ENCODE measurements around the gene CCDC86. TPM values are rescaled to one million over a fixed set of nuclear protein-coding genes. Genes with fewer than 3 reads are reported as not detected.

CCDC86 gene
- total RNA-seq, 1 donor from 2014 or later: 22.8 TPM

GRCh38 chr11:60849641-60850520, 8.0 kb downstream of the CCDC86 start:
- H3K9me3 Mint-ChIP-seq (ENCODE audit: low read depth): no peaks in the 10 kb centered on the region
- H3K4me1 Mint-ChIP-seq (ENCODE audit: low read depth): peaks cover 5% of the 10 kb centered on the region
- H3K27ac Mint-ChIP-seq: no peak overlapping the region
- no peak for TF ChIP-seq CTCF (IDR thresholded peaks at IDR 0.05; ENCODE audit: unreplicated experiment)
- DNase-seq (ENCODE audit: low spot score, unreplicated experiment): no peak
- H3K4me3 Mint-ChIP-seq (ENCODE audit: low read depth): no peak overlapping the region
- no peaks in the 10 kb centered on the region for H3K27me3 Mint-ChIP-seq
- peaks cover 8% of the 10 kb centered on the region for H3K36me3 Mint-ChIP-seq (ENCODE audit: insufficient read depth)

DNA sequence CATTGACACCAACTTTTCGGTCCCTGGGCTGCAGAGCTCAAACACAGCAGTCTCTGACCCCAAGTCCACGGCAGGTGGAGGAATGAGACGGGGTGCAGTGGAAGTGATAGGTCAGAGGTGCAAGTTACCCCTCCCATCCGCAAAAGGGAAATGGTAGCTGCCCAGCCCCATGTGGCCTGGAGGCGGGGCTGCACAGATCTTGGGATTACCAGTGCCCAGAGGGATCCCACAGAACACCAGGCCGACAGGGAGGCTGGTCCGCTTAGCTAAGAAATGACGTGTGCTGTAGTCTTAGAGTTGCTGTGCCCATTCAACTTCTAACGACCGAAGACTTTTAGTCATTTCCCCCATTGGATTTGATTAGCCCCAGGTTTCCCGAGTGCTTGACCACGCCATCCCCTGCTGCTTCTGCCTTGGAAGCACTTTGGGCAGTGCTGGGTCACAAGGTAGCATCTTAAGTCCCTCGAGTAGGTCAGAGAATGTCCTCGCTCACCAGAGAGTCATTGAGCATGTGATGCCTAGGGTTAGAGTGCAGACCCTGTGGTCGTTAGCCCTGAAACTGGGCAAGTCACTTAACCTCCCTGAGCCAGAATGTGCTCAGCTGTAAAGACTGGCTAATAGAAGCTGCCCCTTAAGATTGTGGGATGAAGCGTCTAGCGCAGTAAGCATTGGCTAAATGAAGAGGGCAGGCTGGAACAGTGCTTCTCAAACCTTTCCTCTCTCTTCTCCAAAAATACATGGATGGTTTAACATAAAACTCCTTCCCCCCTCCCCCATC, 9.6 kb downstream of the CCDC86 start:
- peaks cover 10% of the 10 kb centered on the region for H3K4me1 Mint-ChIP-seq (ENCODE audit: low read depth)
- no peak overlapping the region for H3K27ac Mint-ChIP-seq

DNA sequence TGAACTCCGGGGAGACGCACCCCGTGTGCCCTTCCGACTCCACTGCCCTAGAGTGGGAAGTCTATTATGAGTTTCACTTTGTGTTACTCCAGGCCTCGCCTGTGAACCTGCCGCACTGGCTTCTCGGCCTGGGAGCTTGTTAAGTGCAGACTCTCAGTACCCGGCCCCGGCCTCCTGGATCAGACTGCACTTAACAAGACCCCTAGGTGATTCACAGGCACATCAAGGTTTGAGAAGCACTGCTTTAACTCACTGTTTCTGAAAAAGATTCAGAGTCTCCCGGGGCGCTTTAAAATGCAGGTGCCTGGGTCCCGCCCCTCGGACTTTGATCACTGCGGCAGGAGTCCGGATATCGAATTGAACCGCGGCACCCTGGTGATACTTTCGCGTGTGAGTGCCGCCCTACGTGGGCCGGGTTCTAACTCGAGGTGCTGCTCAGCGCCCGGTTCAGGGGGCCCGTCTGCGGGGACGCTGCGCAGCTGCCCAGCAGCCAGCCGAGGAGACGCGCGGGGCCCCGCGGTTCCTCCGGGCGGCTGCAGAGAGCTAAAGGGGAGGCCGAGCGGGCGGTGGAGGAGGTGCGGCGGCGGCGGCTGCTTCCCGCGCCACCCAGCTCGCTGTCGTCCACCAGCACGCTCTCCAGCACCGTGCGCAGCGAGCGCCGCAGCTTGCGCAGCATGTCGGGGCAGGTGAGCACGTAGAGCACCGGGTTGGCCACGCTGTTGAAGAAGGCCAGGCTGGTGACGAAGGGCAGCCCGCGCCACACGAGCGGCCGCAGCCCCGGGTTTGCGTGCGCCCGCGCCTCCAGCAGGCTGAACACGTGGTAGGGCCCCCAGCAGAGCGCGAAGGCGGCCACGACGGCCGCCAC, 10.4 kb downstream of the CCDC86 start:
- H3K36me3 Mint-ChIP-seq (ENCODE audit: insufficient read depth): peaks cover 8% of the 10 kb centered on the region
- H3K4me1 Mint-ChIP-seq (ENCODE audit: low read depth): peaks cover 10% of the 10 kb centered on the region
- H3K27ac Mint-ChIP-seq: no peak overlapping the region
- peak overlapping the region; percentile 37 for H3K4me3 Mint-ChIP-seq (ENCODE audit: low read depth)
- no peak for DNase-seq (ENCODE audit: low spot score, unreplicated experiment)
- no peak for TF ChIP-seq CTCF (IDR thresholded peaks at IDR 0.05; ENCODE audit: unreplicated experiment)
- no peaks in the 10 kb centered on the region for H3K9me3 Mint-ChIP-seq (ENCODE audit: low read depth)
- peaks cover 3% of the 10 kb centered on the region for H3K27me3 Mint-ChIP-seq

More for the DNA sequence above, 9.6 kb downstream of the CCDC86 start:
- TF ChIP-seq CTCF (IDR thresholded peaks at IDR 0.05; ENCODE audit: unreplicated experiment): no peak
- peaks cover 8% of the 10 kb centered on the region for H3K36me3 Mint-ChIP-seq (ENCODE audit: insufficient read depth)
- peaks cover 3% of the 10 kb centered on the region for H3K27me3 Mint-ChIP-seq
- H3K9me3 Mint-ChIP-seq (ENCODE audit: low read depth): no peaks in the 10 kb centered on the region
- no peak for DNase-seq (ENCODE audit: low spot score, unreplicated experiment)
- no peak overlapping the region for H3K4me3 Mint-ChIP-seq (ENCODE audit: low read depth)

DNA sequence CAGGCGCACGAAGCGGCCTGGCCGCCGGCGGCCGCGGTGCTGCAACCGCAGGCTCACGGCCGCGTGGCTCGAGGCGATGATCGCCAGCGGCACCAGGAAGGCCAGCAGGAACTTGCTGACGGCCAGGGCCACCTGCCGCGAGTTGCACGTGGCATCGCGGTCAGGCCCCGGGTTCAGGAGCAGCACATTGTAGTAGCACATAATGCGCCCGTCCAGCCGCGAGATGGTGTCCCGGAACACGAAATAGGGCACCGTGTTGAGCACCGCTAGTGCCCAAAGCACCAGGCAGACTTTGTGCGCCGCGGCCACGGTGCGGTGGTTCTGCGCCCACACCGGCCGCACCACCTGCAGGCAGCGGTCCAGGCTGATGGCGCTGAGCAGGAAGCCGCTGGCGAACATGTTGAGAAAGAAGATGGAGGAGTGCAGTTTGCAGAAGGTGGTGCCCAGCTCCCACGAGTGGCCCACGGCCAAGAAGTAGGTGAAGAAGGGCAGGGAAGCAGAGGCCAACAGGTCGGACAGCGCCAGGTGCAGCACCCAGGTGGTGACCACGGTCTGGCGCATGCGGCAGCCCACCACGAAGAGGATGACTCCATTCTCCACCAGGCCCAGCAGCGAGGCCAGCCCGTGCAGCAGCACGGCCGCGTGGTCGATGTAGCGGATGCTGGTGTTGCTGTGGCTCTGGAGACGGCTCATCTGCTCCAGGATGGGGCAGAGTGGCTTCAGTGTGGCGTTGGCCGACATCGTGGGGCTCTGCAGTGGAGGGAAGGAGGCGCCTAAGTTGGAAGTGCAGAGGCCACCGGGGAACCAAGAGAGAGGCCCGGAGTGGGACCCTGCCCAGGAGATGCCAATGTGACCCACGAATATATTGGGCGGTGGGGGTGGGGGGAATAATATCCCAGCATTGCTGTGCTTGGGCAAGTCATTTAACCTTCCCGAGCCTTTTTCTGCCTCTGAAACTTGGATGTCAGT, 11.4 kb downstream of the CCDC86 start:
- TF ChIP-seq CTCF (IDR thresholded peaks at IDR 0.05; ENCODE audit: unreplicated experiment): no peak
- Mint-ChIP-seq H3K4me1 (ENCODE audit: low read depth) (peaks cover 10% of the 10 kb centered on the region), H3K36me3 (ENCODE audit: insufficient read depth) (peaks cover 8% of the 10 kb centered on the region), H3K27me3 (peaks cover 3% of the 10 kb centered on the region), H3K27ac (no peak overlapping the region), H3K9me3 (ENCODE audit: low read depth) (no peaks in the 10 kb centered on the region), H3K4me3 (ENCODE audit: low read depth) (no peak overlapping the region)
- DNase-seq (ENCODE audit: low spot score, unreplicated experiment): no peak

Data from progenitor cell of endocrine pancreas (in vitro differentiated cells).